GM10248 (cell line): Measurements from ENCODE around the gene RRM2.

Source experiments
- CTCF ChIA-PET: fragments of 300-600 bp; sonication (Branson Sonifier 250); formaldehyde crosslinking; extraction: SDS; loops from one replicate; lab custom pipeline; 2021; ENCODE audit warnings: antibody characterized with exemption; lab: Yijun Ruan, JAX
- POLR2A ChIA-PET: fragments of 350-650 bp; sonication (Branson Sonifier 250); formaldehyde crosslinking; extraction: SDS; loops from one replicate; lab custom pipeline; 2020; ENCODE audit warnings: antibody characterized with exemption; lab: Yijun Ruan, JAX
- DNase-seq: peaks from one replicate; pipeline ENCODE4 v3.0.0; 2012; ENCODE audit errors: extremely low spot score
- TF ChIP-seq, protein P1 (sequence below): IDR thresholded peaks from 2 replicates; pipeline ENCODE4 v1.5.1; 2012; ENCODE audit warnings: mild to moderate bottlenecking, low read depth; ENCODE audit errors: extremely low read depth, missing control alignments, control extremely low read depth

Gene RRM2

GRCh38 chr2:10125842-10126631 is 3.5 kb downstream of the RRM2 start:
- ChIA-PET POLR2A (interaction anchor here (0.7 to 1.0 kb wide), 2 partner anchors 309 to 510 kb away, joined by 3 to 4 read pairs; no protein-coding TSS in a partner anchor), CTCF (interaction anchor here (0.8 to 12.0 kb wide), 17 partner anchors 9 to 542 kb away, joined by 3 to 181 read pairs (median 8); no protein-coding TSS in a partner anchor)
- DNase-seq: no peak
- TF ChIP-seq, protein P1, sequence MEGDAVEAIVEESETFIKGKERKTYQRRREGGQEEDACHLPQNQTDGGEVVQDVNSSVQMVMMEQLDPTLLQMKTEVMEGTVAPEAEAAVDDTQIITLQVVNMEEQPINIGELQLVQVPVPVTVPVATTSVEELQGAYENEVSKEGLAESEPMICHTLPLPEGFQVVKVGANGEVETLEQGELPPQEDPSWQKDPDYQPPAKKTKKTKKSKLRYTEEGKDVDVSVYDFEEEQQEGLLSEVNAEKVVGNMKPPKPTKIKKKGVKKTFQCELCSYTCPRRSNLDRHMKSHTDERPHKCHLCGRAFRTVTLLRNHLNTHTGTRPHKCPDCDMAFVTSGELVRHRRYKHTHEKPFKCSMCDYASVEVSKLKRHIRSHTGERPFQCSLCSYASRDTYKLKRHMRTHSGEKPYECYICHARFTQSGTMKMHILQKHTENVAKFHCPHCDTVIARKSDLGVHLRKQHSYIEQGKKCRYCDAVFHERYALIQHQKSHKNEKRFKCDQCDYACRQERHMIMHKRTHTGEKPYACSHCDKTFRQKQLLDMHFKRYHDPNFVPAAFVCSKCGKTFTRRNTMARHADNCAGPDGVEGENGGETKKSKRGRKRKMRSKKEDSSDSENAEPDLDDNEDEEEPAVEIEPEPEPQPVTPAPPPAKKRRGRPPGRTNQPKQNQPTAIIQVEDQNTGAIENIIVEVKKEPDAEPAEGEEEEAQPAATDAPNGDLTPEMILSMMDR: no peak

- CTCF ChIA-PET: interaction anchor here (0.8 to 12.0 kb wide), 8 partner anchors 9 to 312 kb away, joined by 3 to 181 read pairs (median 19); no protein-coding TSS in a partner anchor
- DNase-seq: no peak
- POLR2A ChIA-PET: interaction anchor here (0.7 kb wide), 1 partner anchor 510 kb away, joined by 4 read pairs; no protein-coding TSS in a partner anchor
- TF ChIP-seq, protein P1: no peak
Observed at GRCh38 chr2:10126632-10127026, 4.1 kb downstream of the RRM2 start.

DNA sequence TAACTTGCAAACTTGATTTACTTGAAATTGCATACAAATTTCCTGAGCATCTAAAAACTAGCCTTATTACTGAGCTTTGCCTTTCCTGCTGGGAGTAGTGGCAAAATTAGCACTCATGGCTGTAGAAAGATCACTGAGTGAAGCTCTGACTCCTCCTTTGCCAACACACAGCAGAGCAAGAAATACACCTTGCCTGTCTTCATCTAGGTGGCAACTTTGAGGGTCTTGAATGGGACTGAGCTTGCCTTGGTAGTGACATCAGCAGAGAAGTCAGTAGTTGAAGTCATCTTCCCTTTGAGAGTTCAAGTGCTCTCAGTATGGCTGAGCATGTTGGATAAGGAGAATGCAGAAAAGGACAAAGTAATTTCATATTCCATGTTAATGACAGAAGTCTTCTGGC is 5.9 kb downstream of the RRM2 start:
- no peak for DNase-seq
- CTCF ChIA-PET: interaction anchor here (0.6 to 12.0 kb wide), 5 partner anchors 14 to 315 kb away, joined by 3 to 181 read pairs (median 3); no protein-coding TSS in a partner anchor
- POLR2A ChIA-PET: no interaction called here
- TF ChIP-seq, protein P1: no peak

DNA sequence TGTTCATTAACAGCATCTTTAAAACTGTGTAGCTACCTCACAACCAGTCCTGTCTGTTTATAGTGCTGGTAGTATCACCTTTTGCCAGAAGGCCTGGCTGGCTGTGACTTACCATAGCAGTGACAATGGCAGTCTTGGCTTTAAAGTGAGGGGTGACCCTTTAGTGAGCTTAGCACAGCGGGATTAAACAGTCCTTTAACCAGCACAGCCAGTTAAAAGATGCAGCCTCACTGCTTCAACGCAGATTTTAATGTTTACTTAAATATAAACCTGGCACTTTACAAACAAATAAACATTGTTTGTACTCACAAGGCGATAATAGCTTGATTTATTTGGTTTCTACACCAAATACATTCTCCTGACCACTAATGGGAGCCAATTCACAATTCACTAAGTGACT is 7.0 kb downstream of the RRM2 start:
- no peak for DNase-seq
- ChIA-PET CTCF (interaction anchor here (1.2 to 12.0 kb wide), 4 partner anchors 33 to 316 kb away, joined by 3 to 181 read pairs (median 10); no protein-coding TSS in a partner anchor), POLR2A (no interaction called here)
- TF ChIP-seq, protein P1: no peak

DNA sequence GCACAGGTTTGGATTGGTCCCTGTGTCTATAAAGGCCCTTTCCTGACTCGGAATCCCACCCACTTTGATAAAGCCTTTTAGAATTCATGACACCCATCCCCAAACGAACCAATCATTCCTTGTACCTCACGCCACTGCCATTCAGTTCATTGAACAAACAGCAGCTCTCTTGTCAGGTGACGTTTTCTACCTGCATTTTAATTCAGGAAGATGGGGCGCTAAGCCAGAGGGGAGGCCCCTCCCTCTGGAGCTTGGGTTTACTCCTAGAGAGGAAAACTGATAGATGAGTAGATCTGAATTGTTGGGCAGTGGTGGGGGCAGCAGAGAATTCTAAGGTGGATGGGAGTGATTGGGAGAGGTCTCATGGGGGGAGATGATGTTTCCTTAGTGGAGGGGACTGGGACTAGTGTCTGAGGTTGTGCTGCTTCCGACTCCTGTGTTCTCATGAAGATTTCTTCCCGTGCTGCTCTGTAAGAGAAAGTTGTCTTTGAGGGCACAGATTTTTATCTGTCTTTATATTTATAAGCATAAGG is 9.6 kb downstream of the RRM2 start:
- ChIA-PET POLR2A (no interaction called here), CTCF (interaction anchor here (0.9 to 12.0 kb wide), 3 partner anchors 10 to 301 kb away, joined by 4 to 181 read pairs (median 14); no protein-coding TSS in a partner anchor)
- TF ChIP-seq, protein P1: no peak
- DNase-seq: no peak

GRCh38 chr2:10132596-10132995 is 10.1 kb downstream of the RRM2 start:
- POLR2A ChIA-PET: no interaction called here
- CTCF ChIA-PET: interaction anchor here (3.2 to 12.0 kb wide), 3 partner anchors 7 to 300 kb away, joined by 14 to 181 read pairs (median 31); no protein-coding TSS in a partner anchor
- TF ChIP-seq, protein P1: no peak
- peak; percentile 8 for DNase-seq
